Cardiac muscle cell (in vitro differentiated cells and primary cell): ENCODE results near the gene HDAC11. TPM values are rescaled to one million over a fixed set of nuclear protein-coding genes. Genes with fewer than 3 reads are reported as not detected.
"Not testable (repeated sequence)": the region's sequence is repeated elsewhere in the genome, so short reads cannot be mapped to it uniquely, and the experiment has no call there.

Source experiments
- DNase-seq, 2 donors: peaks; one replicate each; pipeline versions ENCODE4 v3.0.0 to v3.0.0-alpha.2; 2010 to 2017; ENCODE audit warnings: low read depth in 1 of 2, low spot score in 1 of 2
- H3K27ac ChIP-seq: fragments of 200-600 bp; sonication (generic); 2 replicates; pipeline ENCODE4 v1.5.1; 2016
- H3K27me3 ChIP-seq: fragments of 200-600 bp; sonication (generic); 2 replicates; pipeline ENCODE4 v1.6.0; 2016; ENCODE audit warnings: control low read depth
- H3K36me3 ChIP-seq: fragments of 200-600 bp; sonication (generic); 2 replicates; pipeline ENCODE4 v1.5.1; 2016; ENCODE audit warnings: control low read depth
- H3K4me1 ChIP-seq: fragments of 200-600 bp; sonication (generic); 2 replicates; pipeline ENCODE4 v1.8.1; 2017; ENCODE audit warnings: low read depth, mild to moderate bottlenecking, mixed run types
- H3K4me3 ChIP-seq: fragments of 200-600 bp; sonication (generic); 2 replicates; pipeline ENCODE4 v1.5.1; 2016; ENCODE audit warnings: mild to moderate bottlenecking
- H3K9me3 ChIP-seq: fragments of 200-600 bp; sonication (generic); 2 replicates; pipeline ENCODE4 v1.5.1; 2017; ENCODE audit warnings: low read depth, mild to moderate bottlenecking, control low read depth
- polyA plus RNA-seq: library from polyadenylated mRNA; unstranded; fragments of >200 nt; fragmentation: Nextera tagmentation; extraction: Ambion mirVana; gene quantifications from 2 replicates; pipeline ENCODE4 v1.2.1, GENCODE V29; 2016
- total RNA-seq: library from RNA; depleted of rRNA; stranded (reverse); fragments of >200 nt; gene quantifications from 2 replicates; pipeline ENCODE4 v1.2.3, GENCODE V29; 2016
- TF ChIP-seq, protein P1 (sequence below): IDR thresholded peaks from 2 replicates; pipeline ENCODE4 v1.5.1; 2012; ENCODE audit warnings: low read depth, mild to moderate bottlenecking, low read length

Gene HDAC11
- total and polyA plus RNA-seq, 2 experiments from 2014 or later = 27.1 to 35.7 TPM

DNA sequence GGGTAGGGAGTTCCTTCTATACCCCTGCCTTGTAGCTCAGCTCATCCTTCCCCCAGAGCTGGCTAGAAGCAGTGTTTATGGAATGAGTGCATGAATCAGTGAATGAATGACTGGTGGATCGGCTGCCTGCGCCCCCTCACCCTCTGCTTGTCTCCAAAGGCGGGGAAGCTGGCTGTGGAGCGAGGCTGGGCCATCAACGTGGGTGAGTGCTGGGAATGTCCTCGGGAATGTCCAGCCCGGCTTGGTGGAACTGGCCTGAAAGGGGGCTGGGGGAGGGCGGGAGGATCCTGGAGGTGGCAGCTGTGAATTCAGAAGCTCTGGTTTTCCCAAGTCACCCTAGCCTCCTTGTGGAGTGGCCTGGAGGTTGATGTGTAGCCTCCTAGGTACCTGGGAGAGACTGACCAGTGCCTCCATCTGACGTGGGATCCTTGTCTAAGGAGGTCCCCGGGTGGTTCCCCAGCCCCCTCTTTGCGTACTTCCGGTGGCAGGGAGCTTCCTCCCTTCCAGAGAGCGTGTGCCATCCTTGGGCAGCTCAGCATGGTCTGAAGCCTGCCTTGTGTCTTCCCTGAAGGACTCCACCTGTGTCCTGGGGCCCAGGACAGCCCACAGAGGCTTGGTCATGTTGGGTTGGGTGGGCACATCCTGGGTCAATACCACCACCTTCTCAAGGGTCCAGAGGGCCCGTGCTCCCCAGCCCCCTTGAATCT lies 18.4 kb downstream of the HDAC11 start:
- no peaks in the 10 kb centered on the region for H3K9me3 ChIP-seq
- H3K4me1 ChIP-seq = peaks cover 4% of the 10 kb centered on the region
- H3K4me3 ChIP-seq = no peak overlapping the region
- no peak for DNase-seq
- no peaks in the 10 kb centered on the region for H3K27me3 ChIP-seq
- no peak overlapping the region for H3K27ac ChIP-seq
- H3K36me3 ChIP-seq = no peaks in the 10 kb centered on the region
- TF ChIP-seq, protein P1, sequence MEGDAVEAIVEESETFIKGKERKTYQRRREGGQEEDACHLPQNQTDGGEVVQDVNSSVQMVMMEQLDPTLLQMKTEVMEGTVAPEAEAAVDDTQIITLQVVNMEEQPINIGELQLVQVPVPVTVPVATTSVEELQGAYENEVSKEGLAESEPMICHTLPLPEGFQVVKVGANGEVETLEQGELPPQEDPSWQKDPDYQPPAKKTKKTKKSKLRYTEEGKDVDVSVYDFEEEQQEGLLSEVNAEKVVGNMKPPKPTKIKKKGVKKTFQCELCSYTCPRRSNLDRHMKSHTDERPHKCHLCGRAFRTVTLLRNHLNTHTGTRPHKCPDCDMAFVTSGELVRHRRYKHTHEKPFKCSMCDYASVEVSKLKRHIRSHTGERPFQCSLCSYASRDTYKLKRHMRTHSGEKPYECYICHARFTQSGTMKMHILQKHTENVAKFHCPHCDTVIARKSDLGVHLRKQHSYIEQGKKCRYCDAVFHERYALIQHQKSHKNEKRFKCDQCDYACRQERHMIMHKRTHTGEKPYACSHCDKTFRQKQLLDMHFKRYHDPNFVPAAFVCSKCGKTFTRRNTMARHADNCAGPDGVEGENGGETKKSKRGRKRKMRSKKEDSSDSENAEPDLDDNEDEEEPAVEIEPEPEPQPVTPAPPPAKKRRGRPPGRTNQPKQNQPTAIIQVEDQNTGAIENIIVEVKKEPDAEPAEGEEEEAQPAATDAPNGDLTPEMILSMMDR = no peak

DNA sequence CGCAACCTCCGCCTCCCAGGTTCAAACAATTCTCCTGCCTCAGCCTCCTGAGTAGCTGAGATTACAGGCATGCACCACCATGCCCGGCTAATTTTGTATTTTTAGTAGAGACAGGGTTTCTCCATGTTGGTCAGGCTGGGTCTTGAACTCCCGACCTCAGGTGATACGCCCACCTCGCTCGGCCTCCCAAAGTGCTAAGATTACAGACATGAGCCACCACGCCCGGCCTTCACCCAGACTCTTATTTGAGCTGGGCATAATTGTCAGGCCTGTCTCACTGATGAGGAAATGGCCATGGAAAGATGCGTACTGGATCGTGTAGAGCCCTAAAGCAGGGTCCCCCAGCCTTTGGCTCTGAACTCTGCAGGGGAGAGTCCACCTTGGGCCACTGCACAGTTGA lies 19.1 kb downstream of the HDAC11 start:
- H3K27ac ChIP-seq, H3K4me1 ChIP-seq, H3K36me3 ChIP-seq, DNase-seq, H3K9me3 ChIP-seq, H3K27me3 ChIP-seq, H3K4me3 ChIP-seq: not testable (repeated sequence)

DNA sequence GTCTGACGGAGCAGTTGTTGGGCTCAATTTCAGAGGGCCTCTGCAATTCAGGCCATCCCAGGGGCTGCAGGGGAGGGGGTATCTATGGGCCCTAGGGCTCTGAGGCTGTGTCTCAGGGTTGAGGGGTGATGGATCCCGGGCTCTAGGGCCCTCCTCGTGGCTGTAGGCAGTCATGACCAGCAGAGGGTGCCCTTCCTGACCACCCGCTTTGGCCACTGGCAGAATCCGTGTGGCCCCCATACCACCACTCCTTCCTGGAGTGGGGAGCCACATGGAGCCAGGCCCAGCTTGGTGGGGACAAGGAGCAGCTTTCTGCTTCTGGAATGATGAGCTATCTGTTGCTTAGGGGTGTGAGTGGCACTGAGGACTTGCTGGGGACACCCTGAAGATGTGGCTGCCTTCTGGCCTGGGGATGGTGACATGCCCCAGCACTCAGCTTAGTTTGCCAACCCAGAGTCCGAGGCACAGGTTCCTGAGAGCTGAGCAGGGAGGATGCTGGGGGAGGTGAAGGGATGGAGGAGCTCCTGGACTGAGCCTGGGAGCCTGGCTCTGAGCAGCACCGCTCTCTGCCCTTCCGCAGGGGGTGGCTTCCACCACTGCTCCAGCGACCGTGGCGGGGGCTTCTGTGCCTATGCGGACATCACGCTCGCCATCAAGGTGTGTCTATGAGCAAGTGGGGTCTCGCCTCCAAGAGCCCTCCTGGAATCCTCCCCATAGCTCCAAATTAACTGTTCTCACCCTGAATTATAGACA lies 20.2 kb downstream of the HDAC11 start:
- Histone ChIP-seq H3K4me3 (no peak overlapping the region), H3K27ac (no peak overlapping the region), H3K27me3 (no peaks in the 10 kb centered on the region), H3K9me3 (no peaks in the 10 kb centered on the region), H3K36me3 (no peaks in the 10 kb centered on the region), H3K4me1 (peaks cover 4% of the 10 kb centered on the region)
- DNase-seq = peak; percentile 29 to 56
- TF ChIP-seq, protein P1 = peak; percentile 71

DNA sequence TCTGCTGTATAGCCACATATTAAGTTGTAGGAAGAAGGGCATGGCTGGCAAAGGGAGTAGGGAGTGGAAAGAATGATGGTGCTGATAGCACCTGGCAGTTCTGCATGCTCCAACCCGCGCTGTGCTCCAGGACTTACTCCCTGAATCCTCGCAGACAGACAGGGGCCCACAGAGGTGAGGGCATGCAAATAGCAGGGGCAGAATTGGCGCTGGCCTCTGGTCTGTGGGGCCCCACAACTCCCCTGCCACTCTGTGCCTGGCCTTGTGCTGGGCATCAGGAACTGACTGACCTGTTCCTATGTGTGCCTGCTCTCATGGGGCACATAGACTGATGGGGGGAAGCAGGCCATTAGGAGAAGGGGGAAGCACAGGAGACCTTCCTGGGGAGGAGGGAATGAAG lies 20.9 kb downstream of the HDAC11 start:
- no peak for DNase-seq
- Histone ChIP-seq H3K4me3 (no peak overlapping the region), H3K4me1 (peaks cover 4% of the 10 kb centered on the region), H3K27ac (no peak overlapping the region), H3K9me3 (no peaks in the 10 kb centered on the region), H3K27me3 (no peaks in the 10 kb centered on the region), H3K36me3 (no peaks in the 10 kb centered on the region)
- TF ChIP-seq, protein P1 = no peak

DNA sequence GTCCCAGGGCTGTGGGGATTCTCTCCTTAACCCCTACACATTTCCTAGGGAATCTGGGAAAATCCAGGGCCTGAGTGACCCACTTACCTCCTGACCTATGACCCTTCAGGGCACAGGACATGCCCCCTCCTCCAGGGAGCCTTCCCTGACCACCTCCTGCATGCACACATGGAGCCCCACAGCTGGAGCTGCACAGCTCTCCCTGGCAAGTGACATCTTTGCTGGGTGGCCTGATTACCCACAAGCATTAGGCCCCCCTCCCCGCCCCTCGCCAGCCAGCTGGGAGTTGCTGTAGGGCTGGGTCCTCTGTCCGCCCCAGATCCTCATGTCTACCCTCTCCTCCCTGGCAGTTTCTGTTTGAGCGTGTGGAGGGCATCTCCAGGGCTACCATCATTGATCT lies 21.4 kb downstream of the HDAC11 start:
- H3K27me3 ChIP-seq = no peaks in the 10 kb centered on the region
- H3K4me3 ChIP-seq = no peak overlapping the region
- TF ChIP-seq, protein P1 = no peak
- H3K4me1 ChIP-seq = peaks cover 2% of the 10 kb centered on the region
- H3K27ac ChIP-seq = no peak overlapping the region
- no peak for DNase-seq
- H3K9me3 ChIP-seq = no peaks in the 10 kb centered on the region
- no peaks in the 10 kb centered on the region for H3K36me3 ChIP-seq
